Trophoblast cell (in vitro differentiated cells and primary cell): ENCODE results near the gene ZNF407.

Source experiments
- DNase-seq, 2 donors: peaks; one replicate each; pipeline ENCODE4 v3.0.0-alpha.2; 2016
- H2AFZ ChIP-seq: 2 replicates; pipeline ENCODE4 v1.6.1; 2013; ENCODE audit warnings: low read length, moderate library complexity, mild to moderate bottlenecking; ENCODE audit not compliant: insufficient read depth, poor library complexity
- H2AK5ac ChIP-seq: 2 replicates; pipeline ENCODE4 v1.6.1; 2013; ENCODE audit warnings: mild to moderate bottlenecking, low read length
- H2BK120ac ChIP-seq: 2 replicates; pipeline ENCODE4 v1.6.1; 2013; ENCODE audit warnings: low read length, mild to moderate bottlenecking, moderate library complexity; ENCODE audit not compliant: insufficient read depth, poor library complexity
- H2BK12ac ChIP-seq: 2 replicates; pipeline ENCODE4 v1.6.1; 2013; ENCODE audit warnings: mild to moderate bottlenecking, low read length, moderate library complexity
- H2BK5ac ChIP-seq: 2 replicates; pipeline ENCODE4 v1.6.1; 2013; ENCODE audit warnings: low read length, low read depth, moderate library complexity, mild to moderate bottlenecking; ENCODE audit not compliant: poor library complexity
- H3K14ac ChIP-seq: 2 replicates; pipeline ENCODE4 v1.6.1; 2013; ENCODE audit warnings: mild to moderate bottlenecking, low read length
- H3K18ac ChIP-seq: 2 replicates; pipeline ENCODE4 v1.6.1; 2013; ENCODE audit warnings: mild to moderate bottlenecking, low read length
- H3K23ac ChIP-seq: 2 replicates; pipeline ENCODE4 v1.6.1; 2013; ENCODE audit warnings: low read length
- H3K27ac ChIP-seq: 2 replicates; pipeline ENCODE4 v1.5.1; 2013; ENCODE audit warnings: low read depth, mild to moderate bottlenecking, inconsistent platforms, low read length, moderate library complexity
- H3K27me3 ChIP-seq: 2 replicates; pipeline ENCODE4 v1.6.1; 2013; ENCODE audit warnings: inconsistent platforms, mild to moderate bottlenecking, low read length, moderate library complexity; ENCODE audit not compliant: insufficient read depth
- H3K36me3 ChIP-seq, 2 experiments: 1 replicate in 1 of 2; 2 replicates in 1 of 2; pipeline ENCODE4 v1.6.1; 2013; ENCODE audit warnings: low read length in 2 of 2, mild to moderate bottlenecking in 2 of 2, moderate library complexity in 1 of 2; ENCODE audit not compliant: insufficient read depth in 2 of 2, control insufficient read depth in 1 of 2
- H3K4ac ChIP-seq: 2 replicates; pipeline ENCODE4 v1.6.1; 2013; ENCODE audit warnings: low read depth, mild to moderate bottlenecking, low read length, moderate library complexity
- H3K4me1 ChIP-seq, 2 experiments: 1 replicate in 1 of 2; 2 replicates in 1 of 2; pipeline ENCODE4 v1.6.1; 2013; ENCODE audit warnings: low read length in 2 of 2, mild to moderate bottlenecking in 2 of 2, moderate library complexity in 1 of 2; ENCODE audit not compliant: insufficient read depth in 2 of 2, control insufficient read depth in 1 of 2
- H3K4me2 ChIP-seq: 2 replicates; pipeline ENCODE4 v1.6.1; 2013; ENCODE audit warnings: inconsistent platforms, mild to moderate bottlenecking, low read length, moderate library complexity
- H3K4me3 ChIP-seq: 2 replicates; pipeline ENCODE4 v1.5.1; 2013; ENCODE audit warnings: mild to moderate bottlenecking, low read depth, low read length, inconsistent platforms
- H3K79me1 ChIP-seq: one replicate; pipeline ENCODE4 v1.6.1; 2013; ENCODE audit warnings: low read length
- H3K79me2 ChIP-seq: 2 replicates; pipeline ENCODE4 v1.6.1; 2013; ENCODE audit warnings: low read length, mild to moderate bottlenecking; ENCODE audit not compliant: control insufficient read depth, insufficient read depth, poor library complexity
- H3K9ac ChIP-seq: 2 replicates; pipeline ENCODE4 v1.6.1; 2013; ENCODE audit warnings: mild to moderate bottlenecking, low read length
- H3K9me3 ChIP-seq: 2 replicates; pipeline ENCODE4 v1.6.1; 2013; ENCODE audit warnings: low read depth, mild to moderate bottlenecking, control low read depth, inconsistent platforms, low read length; ENCODE audit not compliant: insufficient read depth
- H4K12ac ChIP-seq: 2 replicates; pipeline ENCODE4 v1.6.1; 2013; ENCODE audit warnings: low read depth, mild to moderate bottlenecking, low read length, moderate library complexity
- H4K8ac ChIP-seq: 2 replicates; pipeline ENCODE4 v1.6.1; 2013; ENCODE audit warnings: low read depth, mild to moderate bottlenecking, low read length, moderate library complexity
- H4K91ac ChIP-seq: one replicate; pipeline ENCODE4 v1.6.1; 2013; ENCODE audit warnings: low read depth, mild to moderate bottlenecking, low read length, moderate library complexity
- WGBS: extraction: QIAGEN DNeasy Blood & Tissue Kit; methylation state at CpG from one replicate; pipeline ENCODE4 v1.1.7; 2013; ENCODE audit warnings: missing lambda C conversion rate; ENCODE audit not compliant: insufficient read length, insufficient coverage; ENCODE audit errors: extremely low coverage; 5-methylcytosine and 5-hydroxymethylcytosine counted together

The ZNF407 gene

DNA sequence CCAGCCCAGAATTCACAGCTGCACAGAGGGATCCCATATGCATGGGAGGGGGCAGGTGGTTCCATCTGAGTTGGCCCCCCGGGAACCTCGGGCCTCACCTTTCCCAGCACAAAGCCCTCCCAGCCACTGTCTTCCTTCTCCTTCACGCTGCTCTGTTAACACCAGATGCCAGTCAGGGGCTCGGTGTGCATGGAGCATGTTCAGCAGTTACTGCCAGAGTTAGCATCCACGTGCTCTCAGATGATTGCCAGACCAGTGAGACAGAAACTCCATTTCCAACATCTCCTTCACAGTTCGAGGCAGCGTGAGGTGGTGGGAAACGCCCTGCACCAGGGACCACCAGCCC is 510.2 kb downstream of the ZNF407 start:
- no peak overlapping the region for H3K27ac ChIP-seq
- H2BK5ac ChIP-seq, result no peak overlapping the region
- no peak overlapping the region for H4K8ac ChIP-seq
- H3K9ac ChIP-seq, result no peak overlapping the region
- no peak overlapping the region for H3K4me2 ChIP-seq
- DNase-seq, result no peak
- no peak overlapping the region for H4K91ac ChIP-seq
- no peak overlapping the region for H2BK120ac ChIP-seq
- no peak overlapping the region for H2AK5ac ChIP-seq
- no peak overlapping the region for H2BK12ac ChIP-seq
- H3K14ac ChIP-seq, result no peak overlapping the region
- H3K36me3 ChIP-seq, result no peaks in the 10 kb centered on the region
- H2AFZ ChIP-seq, result no peak overlapping the region
- H3K4me1 ChIP-seq, result peaks cover 0 to 3% of the 10 kb centered on the region in 2 experiments
- no peak overlapping the region for H3K23ac ChIP-seq
- H4K12ac ChIP-seq, result no peak overlapping the region
- no peaks in the 10 kb centered on the region for H3K79me2 ChIP-seq
- no peak overlapping the region for H3K4me3 ChIP-seq
- H3K79me1 ChIP-seq, result no peaks in the 10 kb centered on the region
- no CpG with 5 or more reads among the region's 8 CpGs for WGBS
- no peaks in the 10 kb centered on the region for H3K27me3 ChIP-seq
- H3K4ac ChIP-seq, result no peak overlapping the region
- no peaks in the 10 kb centered on the region for H3K9me3 ChIP-seq
- H3K18ac ChIP-seq, result no peak overlapping the region

GRCh38 chr18:75108579-75109318 is 511.1 kb downstream of the ZNF407 start:
- Histone ChIP-seq H3K18ac (no peak overlapping the region), H2BK5ac (no peak overlapping the region), H2AFZ (no peak overlapping the region), H3K79me1 (no peaks in the 10 kb centered on the region), H3K4me2 (no peak overlapping the region), H2BK12ac (no peak overlapping the region), H4K12ac (no peak overlapping the region), H3K27ac (no peak overlapping the region), H4K91ac (no peak overlapping the region), H3K14ac (no peak overlapping the region), H2BK120ac (no peak overlapping the region), H3K23ac (no peak overlapping the region), H3K4ac (no peak overlapping the region), H3K36me3 (no peaks in the 10 kb centered on the region), H3K9ac (no peak overlapping the region), H2AK5ac (no peak overlapping the region), H3K4me1 (peaks cover 0 to 3% of the 10 kb centered on the region in 2 experiments), H3K9me3 (peaks cover 5% of the 10 kb centered on the region), H3K4me3 (no peak overlapping the region), H3K27me3 (no peaks in the 10 kb centered on the region), H3K79me2 (no peaks in the 10 kb centered on the region), H4K8ac (no peak overlapping the region)
- no peak for DNase-seq
- no CpG with 5 or more reads among the region's 20 CpGs for WGBS

DNA sequence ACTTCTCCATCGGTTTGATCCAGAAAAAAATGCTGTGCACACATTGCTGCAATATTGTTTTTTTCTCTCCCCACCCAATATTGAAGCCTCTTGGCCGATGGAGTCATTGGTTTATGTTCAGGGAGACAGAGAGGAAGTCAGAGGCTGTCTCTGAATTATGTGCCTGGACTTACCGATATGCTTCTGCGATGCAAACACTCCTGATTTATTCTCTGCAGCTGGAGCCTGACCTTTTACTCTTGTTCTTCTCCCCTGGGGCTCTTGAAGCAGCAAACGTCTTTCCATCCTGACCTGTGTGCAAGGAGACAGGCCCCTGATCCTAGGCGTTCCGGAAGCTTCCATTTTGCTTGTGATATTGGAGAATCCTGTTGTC is 511.6 kb downstream of the ZNF407 start:
- Histone ChIP-seq H3K4ac (no peak overlapping the region), H2BK120ac (no peak overlapping the region), H3K9me3 (peaks cover 5% of the 10 kb centered on the region), H3K4me3 (no peak overlapping the region), H3K79me2 (no peaks in the 10 kb centered on the region), H4K91ac (no peak overlapping the region), H3K4me2 (no peak overlapping the region), H2BK12ac (no peak overlapping the region), H2AFZ (no peak overlapping the region), H3K79me1 (no peaks in the 10 kb centered on the region), H3K23ac (no peak overlapping the region), H3K4me1 (peaks cover 0 to 3% of the 10 kb centered on the region in 2 experiments), H2BK5ac (no peak overlapping the region), H3K14ac (no peak overlapping the region), H4K8ac (no peak overlapping the region), H3K36me3 (no peaks in the 10 kb centered on the region), H4K12ac (no peak overlapping the region), H3K18ac (no peak overlapping the region), H2AK5ac (no peak overlapping the region), H3K9ac (no peak overlapping the region), H3K27ac (no peak overlapping the region), H3K27me3 (no peaks in the 10 kb centered on the region)
- DNase-seq, result no peak
- no CpG with 5 or more reads among the region's 7 CpGs for WGBS

- no peak overlapping the region for H2AFZ ChIP-seq
- DNase-seq, result no peak
- H4K12ac ChIP-seq, result no peak overlapping the region
- H2AK5ac ChIP-seq, result no peak overlapping the region
- no peak overlapping the region for H3K4ac ChIP-seq
- H3K23ac ChIP-seq, result no peak overlapping the region
- H3K4me3 ChIP-seq, result no peak overlapping the region
- H3K79me1 ChIP-seq, result no peaks in the 10 kb centered on the region
- H2BK5ac ChIP-seq, result no peak overlapping the region
- H3K14ac ChIP-seq, result no peak overlapping the region
- no peak overlapping the region for H3K27ac ChIP-seq
- H3K18ac ChIP-seq, result no peak overlapping the region
- no peaks in the 10 kb centered on the region for H3K79me2 ChIP-seq
- no CpG with 5 or more reads among the region's 10 CpGs for WGBS
- no peak overlapping the region for H3K4me2 ChIP-seq
- no peaks in the 10 kb centered on the region for H3K27me3 ChIP-seq
- H3K9me3 ChIP-seq, result peaks cover 5% of the 10 kb centered on the region
- H4K91ac ChIP-seq, result no peak overlapping the region
- H2BK120ac ChIP-seq, result no peak overlapping the region
- no peak overlapping the region for H2BK12ac ChIP-seq
- H3K9ac ChIP-seq, result no peak overlapping the region
- H4K8ac ChIP-seq, result no peak overlapping the region
- no peaks in the 10 kb centered on the region for H3K36me3 ChIP-seq
- peaks cover 0 to 3% of the 10 kb centered on the region in 2 experiments for H3K4me1 ChIP-seq
These were observed 512.1 kb downstream of the ZNF407 start for GRCh38 chr18:75109819-75110218.
